Measurements from ENCODE around the gene TRPM3.
"Not testable (repeated sequence)": the region's sequence is repeated elsewhere in the genome, so short reads cannot be mapped to it uniquely, and the experiment has no call there.

The TRPM3 gene

DNA sequence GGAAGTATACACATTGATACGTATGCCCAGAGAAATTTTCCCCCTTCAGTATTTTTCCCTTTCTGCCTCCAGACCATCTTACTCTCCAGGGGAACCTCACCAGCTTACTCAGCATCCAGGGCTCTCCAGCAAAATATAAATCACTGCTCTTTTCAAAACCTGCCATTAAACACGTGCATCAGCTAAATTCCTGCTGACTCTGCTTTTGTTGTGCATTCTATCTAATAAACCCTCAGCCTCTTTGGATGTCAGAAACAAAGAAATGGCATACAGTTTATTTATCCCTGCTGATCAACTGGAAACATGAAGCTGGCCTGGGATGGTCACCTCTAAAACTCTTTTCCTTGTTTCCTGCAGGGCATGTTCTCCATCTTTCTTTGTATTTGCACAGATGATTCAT lies 126.8 kb downstream of the TRPM3 start:
- DNase-seq, result no peak

- no peak for DNase-seq
These were observed 132.9 kb downstream of the TRPM3 start for GRCh38 chr9:70988551-70988950.

- DNase-seq, result no peak
These were observed 133.4 kb downstream of the TRPM3 start for GRCh38 chr9:70987986-70988385.

DNA sequence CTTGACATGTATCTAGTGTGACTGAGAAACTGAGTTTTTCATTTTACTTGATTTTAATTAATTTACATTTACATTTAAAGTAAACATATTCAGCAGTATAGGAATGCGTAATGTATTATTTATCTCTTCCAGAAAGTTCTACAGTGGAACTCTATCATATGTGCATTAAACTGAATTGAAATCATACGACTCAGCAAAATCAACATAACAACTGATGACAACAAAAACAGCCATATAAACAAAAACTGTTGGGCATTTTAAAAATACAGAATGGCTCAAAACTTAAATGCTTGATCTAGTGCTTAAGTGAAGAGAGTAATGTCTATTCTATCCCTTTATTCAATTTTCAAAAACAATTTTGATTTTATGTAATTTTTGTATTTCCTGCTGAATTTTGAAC lies 134.4 kb downstream of the TRPM3 start:
- no peak for DNase-seq

GRCh38 chr9:70983723-70984295 lies 137.6 kb downstream of the TRPM3 start:
- DNase-seq, result no peak

DNA sequence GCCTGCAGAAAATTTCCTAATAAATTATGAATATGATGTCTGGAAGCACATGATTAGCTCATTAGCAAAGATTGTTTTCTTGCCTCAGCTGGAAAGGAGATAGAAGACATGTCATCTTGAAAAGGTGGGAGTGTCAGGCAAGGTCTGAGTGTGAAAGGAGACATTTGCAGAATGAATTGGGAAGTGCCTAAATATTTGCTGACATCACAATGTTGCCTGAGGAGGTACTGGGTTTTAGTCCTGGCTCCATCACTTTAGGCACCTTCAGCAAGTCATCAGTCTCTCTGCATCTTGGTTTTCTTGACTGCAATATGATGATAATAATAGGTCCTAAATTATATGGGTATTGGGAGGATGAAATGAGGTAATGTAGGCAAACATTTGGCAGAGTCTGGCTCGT lies 140.1 kb downstream of the TRPM3 start:
- no peak for DNase-seq

DNA sequence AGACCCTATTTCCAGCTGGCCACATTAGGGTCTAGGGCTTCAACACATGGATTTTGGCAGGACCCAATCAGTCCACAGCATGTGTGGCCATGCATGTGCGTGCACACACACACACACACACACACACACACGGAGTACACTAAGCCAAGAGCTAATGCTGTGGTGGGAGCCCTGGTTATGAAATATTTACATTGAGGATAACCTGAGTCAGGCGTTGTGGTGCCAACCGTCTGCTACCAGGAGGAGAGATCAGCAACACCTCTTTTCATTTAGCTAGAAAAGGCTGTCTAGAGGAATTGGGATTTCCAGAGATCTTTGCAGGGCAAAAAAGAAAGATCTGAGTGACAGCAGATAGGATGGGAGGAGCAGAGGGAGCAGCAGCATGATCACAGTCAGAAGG lies 141.5 kb downstream of the TRPM3 start:
- DNase-seq, result no peak

DNA sequence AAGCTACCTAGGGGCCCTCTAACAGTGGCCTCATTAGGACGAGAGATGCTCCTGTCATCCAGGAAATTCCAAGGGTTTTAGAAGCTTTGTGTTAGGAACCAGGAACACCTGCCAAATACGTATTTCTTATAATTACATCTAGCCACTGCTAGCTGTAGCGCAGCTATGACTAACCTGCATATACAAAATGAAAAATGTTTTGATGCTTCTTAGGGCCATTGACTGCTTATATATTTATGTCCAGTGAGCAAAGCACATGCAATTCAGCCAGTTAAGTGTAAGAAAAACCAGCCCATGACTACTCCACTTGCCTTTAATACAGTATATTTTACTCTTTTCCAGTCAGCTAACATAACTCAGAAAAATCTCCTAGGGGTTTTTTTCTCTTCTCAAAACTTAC lies 143.3 kb downstream of the TRPM3 start:
- no peak for DNase-seq

GRCh38 chr9:70975821-70976220 lies 145.6 kb downstream of the TRPM3 start:
- no peak for DNase-seq

GRCh38 chr9:70971723-70972122 lies 149.7 kb downstream of the TRPM3 start:
- no peak for DNase-seq

- not testable (repeated sequence) for DNase-seq
These were observed 155.0 kb downstream of the TRPM3 start for GRCh38 chr9:70966380-70966779.

DNA sequence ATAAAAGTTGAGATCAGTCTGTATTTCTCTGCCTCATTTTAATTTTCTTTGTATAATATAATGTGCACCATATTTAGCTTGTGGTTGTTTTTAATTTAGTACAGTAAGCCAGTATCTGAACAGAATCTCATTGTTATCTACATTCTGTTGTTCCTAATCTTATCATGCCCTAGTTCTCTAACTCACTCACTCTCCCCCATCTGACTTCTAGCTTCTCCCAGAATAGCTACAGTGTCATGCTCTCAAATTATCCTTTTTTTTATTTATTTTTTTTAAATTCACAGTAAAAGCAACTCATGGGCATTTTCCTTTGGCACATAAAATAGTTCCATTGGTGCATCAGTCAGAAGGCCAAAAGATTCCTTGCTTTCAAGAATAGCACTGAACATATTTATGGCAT lies 156.6 kb downstream of the TRPM3 start:
- DNase-seq, result no peak

- no peak for DNase-seq
These were observed 157.9 kb downstream of the TRPM3 start for GRCh38 chr9:70963554-70963953.

GRCh38 chr9:70962761-70963440 lies 158.5 kb downstream of the TRPM3 start:
- no peak for DNase-seq

DNA sequence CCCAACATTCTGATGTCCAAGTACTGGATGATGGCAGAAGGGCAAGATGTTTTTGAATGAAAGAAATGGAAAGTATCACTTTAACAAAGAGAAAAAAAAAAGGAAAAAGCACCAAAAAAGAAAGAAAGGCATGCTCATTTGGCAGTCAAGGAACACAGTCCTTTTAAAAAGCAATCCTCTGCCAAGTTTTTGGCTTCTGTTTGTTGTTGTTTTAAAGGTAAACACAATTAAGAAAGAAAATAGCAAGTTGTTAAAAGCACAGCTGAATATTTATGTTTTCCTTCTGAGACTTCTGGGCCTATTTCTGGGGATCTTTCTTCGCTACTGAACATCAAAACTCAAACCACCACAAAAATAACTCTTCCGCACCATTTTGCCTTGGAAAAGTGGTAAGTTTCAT lies 162.1 kb downstream of the TRPM3 start:
- DNase-seq, result no peak

GRCh38 chr9:70954596-70955143 lies 166.8 kb downstream of the TRPM3 start:
- no peak for DNase-seq

DNA sequence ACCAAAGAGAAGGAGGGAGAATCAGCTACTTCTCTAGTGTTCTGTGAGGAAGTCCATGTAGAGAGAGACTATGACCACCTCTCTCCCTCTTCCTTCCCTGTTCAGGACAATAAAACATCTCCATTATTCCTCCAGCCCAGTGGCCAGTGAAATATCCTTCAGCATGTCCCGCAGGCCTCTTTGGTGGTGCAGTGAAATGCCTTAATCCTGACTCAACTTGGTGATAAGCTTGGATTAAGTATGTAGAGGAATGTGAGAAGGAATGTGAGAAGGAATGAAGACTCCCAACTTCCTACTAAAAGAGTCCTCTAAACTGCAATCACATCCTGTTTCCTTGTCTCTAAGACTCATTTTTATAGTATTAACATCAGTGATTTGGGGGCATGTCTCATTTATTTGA lies 167.3 kb downstream of the TRPM3 start:
- no peak for DNase-seq

- no peak for DNase-seq
These were observed 169.4 kb downstream of the TRPM3 start for GRCh38 chr9:70951749-70952727.

GRCh38 chr9:70950270-70950669 lies 171.2 kb downstream of the TRPM3 start:
- no peak for DNase-seq

DNA sequence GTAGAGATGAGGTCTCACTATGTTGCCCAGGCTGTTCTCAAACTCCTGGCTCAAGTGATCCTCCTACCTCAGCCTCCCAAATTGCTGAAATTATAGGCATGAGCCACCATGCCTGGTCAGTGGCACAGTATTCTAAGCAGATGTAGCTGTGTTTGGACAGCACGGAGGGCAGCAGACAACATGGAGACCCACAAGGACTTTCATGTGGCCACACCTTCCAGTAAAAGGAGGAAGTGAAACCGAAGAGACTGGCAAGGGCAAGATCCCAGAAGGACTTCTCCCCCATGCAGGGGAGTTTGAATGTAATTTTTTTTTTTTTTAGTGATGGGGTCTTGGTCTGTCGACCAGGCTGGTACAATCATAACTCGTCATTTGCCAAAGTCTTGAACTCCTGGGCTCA lies 172.2 kb downstream of the TRPM3 start:
- DNase-seq, result no peak

DNA sequence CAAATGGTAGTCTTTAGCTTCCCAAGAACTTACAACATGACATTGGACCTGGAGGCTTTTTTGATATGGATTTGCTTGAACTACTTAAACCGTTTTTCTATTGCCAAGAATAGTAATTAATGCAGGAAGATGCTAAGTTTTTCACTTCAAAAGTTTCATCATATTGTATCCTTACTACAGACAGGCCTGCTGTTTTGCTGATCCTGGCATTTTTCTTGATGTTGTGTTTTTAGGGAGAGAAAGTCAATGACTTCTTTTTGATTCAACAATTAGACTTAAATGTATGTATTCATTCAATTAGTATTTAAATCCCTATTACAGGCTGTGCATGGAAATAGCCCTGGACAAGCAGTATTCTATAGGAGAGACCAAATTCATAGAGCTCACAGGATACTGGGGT lies 172.7 kb downstream of the TRPM3 start:
- DNase-seq, result no peak

- no peak for DNase-seq
These were observed 173.9 kb downstream of the TRPM3 start for GRCh38 chr9:70947511-70947910.

GRCh38 chr9:70947086-70947485 lies 174.3 kb downstream of the TRPM3 start:
- no peak for DNase-seq

DNA sequence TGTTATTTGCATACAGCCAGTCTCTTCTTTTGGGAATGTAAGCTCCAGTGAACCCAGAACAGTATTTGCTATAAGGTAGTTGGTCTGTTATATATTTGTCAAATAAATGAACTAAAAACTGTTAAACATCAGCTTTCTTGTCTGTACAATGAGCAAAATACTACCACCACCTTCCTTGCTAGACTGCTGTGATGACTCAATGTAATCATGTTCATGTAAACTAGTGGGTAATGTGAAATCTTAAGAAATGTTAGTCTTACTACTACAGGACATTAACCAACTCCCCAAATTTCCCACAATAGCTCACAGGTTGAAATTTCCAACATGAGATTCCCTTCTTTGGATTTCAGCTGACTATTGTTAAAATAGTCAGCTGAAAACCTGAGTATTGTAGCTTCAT lies 176.1 kb downstream of the TRPM3 start:
- DNase-seq, result no peak

Measured in NCI-H1436 treated with DMSO at 0.1 percent for 48 hours (cell line).